ENCODE results near the gene CD99L2.

- no peak for TF ChIP-seq CTCF (IDR thresholded peaks at IDR 0.05)
- TF ChIP-seq POLR2A (IDR thresholded peaks at IDR 0.05) = no peak
These were observed 135.1 kb downstream of the CD99L2 start for GRCh38 chrX:150763303-150763797.

All from gastroesophageal sphincter (tissue), 3 donors.